Forelimb muscle (tissue), 1 donor: ENCODE results near the gene KCNB1. TPM values are rescaled to one million over a fixed set of nuclear protein-coding genes. Genes with fewer than 3 reads are reported as not detected.

ENCODE experiments used
- DNase-seq: peaks from one replicate; pipeline ENCODE4 v3.0.0-alpha.2; 2013; ENCODE audit warnings: low read depth
- polyA plus RNA-seq: library from polyadenylated mRNA; unstranded; fragments of 120-200 nt; gene quantifications from one replicate; pipeline ENCODE4 v1.2.1, GENCODE V29; 2013; ENCODE audit not compliant: insufficient read length

KCNB1 gene
- polyA plus RNA-seq, 1 donor, result 7.1 TPM

GRCh38 chr20:49388744-49389143 is 93.7 kb downstream of the KCNB1 start:
- no peak for DNase-seq

- DNase-seq, result no peak
Measured at GRCh38 chr20:49387581-49387939, 94.9 kb downstream of the KCNB1 start.

- no peak for DNase-seq
Measured at GRCh38 chr20:49386848-49387580, 95.5 kb downstream of the KCNB1 start.

- no peak for DNase-seq
Measured at GRCh38 chr20:49385465-49385864, 97.0 kb downstream of the KCNB1 start.

- no peak for DNase-seq
Measured at GRCh38 chr20:49384437-49385434, 97.7 kb downstream of the KCNB1 start.

GRCh38 chr20:49381558-49382493 is 100.6 kb downstream of the KCNB1 start:
- peak; percentile 52 for DNase-seq

GRCh38 chr20:49380337-49380780 is 102.1 kb downstream of the KCNB1 start:
- no peak for DNase-seq

DNA sequence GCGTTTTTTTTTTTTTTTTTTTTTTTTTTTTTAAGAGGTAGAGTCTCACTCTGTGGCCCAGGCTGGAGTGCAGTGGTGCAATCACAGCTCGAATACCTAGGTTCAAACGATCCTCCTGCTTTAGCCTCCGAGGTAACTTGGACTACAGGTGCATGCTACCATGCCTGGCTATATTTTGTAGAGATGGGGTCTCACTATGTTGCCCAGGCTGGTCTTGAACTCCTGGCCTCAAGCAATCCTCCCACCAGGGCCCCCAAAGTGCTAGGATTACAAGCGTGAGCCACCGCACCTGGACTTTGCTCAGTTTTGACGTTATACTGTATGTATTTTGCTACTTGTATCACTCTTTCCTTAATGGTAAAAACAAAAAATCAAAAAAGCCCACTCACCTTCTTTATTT is 103.1 kb downstream of the KCNB1 start:
- DNase-seq, result no peak

GRCh38 chr20:49377326-49377725 is 105.1 kb downstream of the KCNB1 start:
- DNase-seq, result no peak

GRCh38 chr20:49375170-49375569 is 107.3 kb downstream of the KCNB1 start:
- DNase-seq, result no peak

- no peak for DNase-seq
Measured at GRCh38 chr20:49372095-49372734, 110.3 kb downstream of the KCNB1 start.

- DNase-seq, result no peak
Measured at GRCh38 chr20:49368596-49368995, 113.9 kb downstream of the KCNB1 start.

- DNase-seq, result no peak
Measured at GRCh38 chr20:49367113-49367512, 115.4 kb downstream of the KCNB1 start.

- no peak for DNase-seq
Measured at GRCh38 chr20:49366687-49367086, 115.8 kb downstream of the KCNB1 start.

DNA sequence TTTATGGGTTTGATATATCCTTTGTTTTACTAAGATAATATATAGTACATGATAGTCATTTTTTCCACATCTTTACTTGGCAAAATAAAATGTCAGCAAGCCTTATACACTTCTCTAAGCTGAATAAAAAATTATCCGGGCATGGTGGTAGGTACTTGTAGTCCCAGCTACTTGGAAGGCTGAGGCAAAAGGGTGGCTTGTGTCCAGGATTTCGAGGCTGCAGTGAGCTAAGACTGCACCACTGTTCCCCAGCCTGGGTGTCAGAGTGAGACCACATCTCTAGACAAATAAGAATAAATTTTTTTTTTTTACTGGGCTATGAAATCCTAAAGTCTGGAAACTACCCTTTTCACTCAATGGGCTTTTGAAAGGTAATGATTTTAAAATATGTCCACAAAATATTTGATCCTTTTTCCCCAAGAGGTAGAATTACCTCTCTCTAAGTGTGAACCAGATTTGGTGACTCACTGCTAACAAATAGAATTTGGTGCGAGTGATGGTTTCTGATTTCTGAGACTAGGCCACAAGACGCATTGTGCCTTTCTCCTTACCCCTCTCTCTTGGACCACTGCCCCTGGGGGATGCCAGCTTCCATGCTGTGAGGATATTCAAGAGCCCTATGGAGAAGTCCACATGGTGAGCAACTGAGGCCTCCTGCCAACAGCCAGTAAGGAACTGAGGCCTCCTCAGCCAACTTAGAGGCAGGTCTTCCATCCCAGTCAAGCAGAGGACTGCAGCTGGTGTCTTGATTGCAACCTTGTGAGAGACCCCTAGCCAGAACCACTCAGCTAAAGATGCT is 120.4 kb downstream of the KCNB1 start:
- DNase-seq, result no peak

GRCh38 chr20:49360242-49360968 is 122.1 kb downstream of the KCNB1 start:
- DNase-seq, result no peak

- DNase-seq, result no peak
Measured at GRCh38 chr20:49356676-49357075, 125.8 kb downstream of the KCNB1 start.

DNA sequence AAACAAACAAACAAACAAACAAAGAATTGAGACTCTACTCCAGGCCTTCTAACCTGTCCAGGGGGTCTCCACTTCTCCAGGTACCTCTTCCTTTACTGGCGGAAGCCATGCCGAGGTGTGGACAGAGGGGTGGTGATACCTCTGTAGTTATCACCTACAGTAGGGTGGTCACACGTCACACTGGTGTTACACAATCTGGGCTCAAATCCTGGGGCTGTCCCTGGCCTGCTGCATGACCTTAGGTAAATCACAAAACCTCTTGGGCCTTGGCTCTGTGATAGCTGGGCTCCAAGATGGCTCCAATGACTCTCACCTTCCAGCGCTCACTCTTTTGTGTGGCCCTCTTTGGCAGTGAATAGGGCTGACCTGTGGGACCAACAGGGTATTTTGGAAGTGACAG is 127.8 kb downstream of the KCNB1 start:
- DNase-seq, result no peak

DNA sequence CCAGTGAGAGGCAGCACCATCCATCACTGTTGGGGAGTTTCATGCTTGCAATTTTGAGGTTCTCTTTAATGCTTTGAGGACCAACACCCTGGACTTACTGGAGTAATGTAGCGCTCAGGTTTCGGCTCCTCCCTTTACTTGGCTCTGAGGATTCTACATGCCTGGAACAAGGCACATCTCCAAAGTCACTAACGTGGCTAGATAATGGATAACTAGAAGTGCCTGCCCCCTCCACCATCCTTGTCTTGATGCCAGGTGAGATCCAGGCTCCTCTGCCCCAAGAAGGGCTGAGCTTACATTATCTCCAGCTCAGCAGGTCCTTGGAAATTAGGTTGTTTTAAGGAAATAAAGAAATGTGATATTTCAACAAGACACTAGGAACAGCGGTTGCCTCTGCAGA is 129.1 kb downstream of the KCNB1 start:
- no peak for DNase-seq

- DNase-seq, result no peak
Measured at GRCh38 chr20:49352751-49353150, 129.7 kb downstream of the KCNB1 start.
